ENCODE measurements around the gene GRM7.

DNA sequence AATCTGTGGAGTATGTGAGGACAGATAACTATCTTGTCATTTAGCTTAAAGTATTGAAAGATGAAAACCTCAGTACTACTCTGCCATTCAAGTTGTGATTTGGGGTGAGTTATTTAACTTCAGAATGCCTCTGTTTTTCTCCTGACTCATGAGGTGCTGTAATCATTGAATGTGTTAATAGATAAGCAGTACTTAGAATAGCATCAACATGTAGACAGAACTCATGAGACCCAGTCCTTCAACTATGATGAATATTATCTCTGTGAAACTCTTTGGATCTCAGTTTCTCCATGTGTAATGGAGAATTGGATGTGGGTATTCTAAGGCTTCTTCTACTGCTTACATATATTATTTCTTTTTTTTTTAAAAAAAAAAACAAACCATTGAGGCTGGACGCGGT lies 431.4 kb downstream of the GRM7 start:
- no peak for TF ChIP-seq ZIC2 (tag by site-specific recombination; IDR thresholded peaks at IDR 0.05)
- TF ChIP-seq, protein P1, sequence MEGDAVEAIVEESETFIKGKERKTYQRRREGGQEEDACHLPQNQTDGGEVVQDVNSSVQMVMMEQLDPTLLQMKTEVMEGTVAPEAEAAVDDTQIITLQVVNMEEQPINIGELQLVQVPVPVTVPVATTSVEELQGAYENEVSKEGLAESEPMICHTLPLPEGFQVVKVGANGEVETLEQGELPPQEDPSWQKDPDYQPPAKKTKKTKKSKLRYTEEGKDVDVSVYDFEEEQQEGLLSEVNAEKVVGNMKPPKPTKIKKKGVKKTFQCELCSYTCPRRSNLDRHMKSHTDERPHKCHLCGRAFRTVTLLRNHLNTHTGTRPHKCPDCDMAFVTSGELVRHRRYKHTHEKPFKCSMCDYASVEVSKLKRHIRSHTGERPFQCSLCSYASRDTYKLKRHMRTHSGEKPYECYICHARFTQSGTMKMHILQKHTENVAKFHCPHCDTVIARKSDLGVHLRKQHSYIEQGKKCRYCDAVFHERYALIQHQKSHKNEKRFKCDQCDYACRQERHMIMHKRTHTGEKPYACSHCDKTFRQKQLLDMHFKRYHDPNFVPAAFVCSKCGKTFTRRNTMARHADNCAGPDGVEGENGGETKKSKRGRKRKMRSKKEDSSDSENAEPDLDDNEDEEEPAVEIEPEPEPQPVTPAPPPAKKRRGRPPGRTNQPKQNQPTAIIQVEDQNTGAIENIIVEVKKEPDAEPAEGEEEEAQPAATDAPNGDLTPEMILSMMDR (tag by site-specific recombination; IDR thresholded peaks at IDR 0.05): no peak
- no peak for TF ChIP-seq ZNF394 (tag by site-specific recombination; IDR thresholded peaks at IDR 0.05; ENCODE audit: borderline replicate concordance)
- no peak for TF ChIP-seq ZNF350 (tag by site-specific recombination; IDR thresholded peaks at IDR 0.05)
- no peak for TF ChIP-seq ZNF112 (tag by site-specific recombination; IDR thresholded peaks at IDR 0.05)
- TF ChIP-seq ZNF792 (tag by site-specific recombination; IDR thresholded peaks at IDR 0.05): no peak
- TF ChIP-seq GLI4 (tag by site-specific recombination; IDR thresholded peaks at IDR 0.05): no peak
- TF ChIP-seq ZNF302 (tag by site-specific recombination; IDR thresholded peaks at IDR 0.05; ENCODE audit: low read depth): no peak
- TF ChIP-seq, protein P2, sequence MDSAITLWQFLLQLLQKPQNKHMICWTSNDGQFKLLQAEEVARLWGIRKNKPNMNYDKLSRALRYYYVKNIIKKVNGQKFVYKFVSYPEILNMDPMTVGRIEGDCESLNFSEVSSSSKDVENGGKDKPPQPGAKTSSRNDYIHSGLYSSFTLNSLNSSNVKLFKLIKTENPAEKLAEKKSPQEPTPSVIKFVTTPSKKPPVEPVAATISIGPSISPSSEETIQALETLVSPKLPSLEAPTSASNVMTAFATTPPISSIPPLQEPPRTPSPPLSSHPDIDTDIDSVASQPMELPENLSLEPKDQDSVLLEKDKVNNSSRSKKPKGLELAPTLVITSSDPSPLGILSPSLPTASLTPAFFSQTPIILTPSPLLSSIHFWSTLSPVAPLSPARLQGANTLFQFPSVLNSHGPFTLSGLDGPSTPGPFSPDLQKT (IDR thresholded peaks at IDR 0.05; ENCODE audit: borderline replicate concordance, low read depth, low read length): no peak
- no peak for TF ChIP-seq ZNF664 (tag by site-specific recombination; IDR thresholded peaks at IDR 0.05)
- TF ChIP-seq ZNF114 (tag by site-specific recombination; IDR thresholded peaks at IDR 0.05): no peak
